HG03103 (cell line): ENCODE measurements around the gene FOXP3.

ENCODE experiments used
- ATAC-seq: cut with Tn5 transposase; IDR thresholded peaks from one replicate; pipeline ENCODE4 v1.9.1; 2021; ENCODE audit warnings: low read depth; ENCODE audit not compliant: unreplicated experiment

FOXP3 gene

GRCh38 chrX:49250578-49250977, 13.9 kb downstream of the FOXP3 start:
- no peak for ATAC-seq

- ATAC-seq: no peak
Observed at GRCh38 chrX:49250066-49250465, 14.4 kb downstream of the FOXP3 start.

GRCh38 chrX:49249616-49250015, 14.9 kb downstream of the FOXP3 start:
- ATAC-seq: no peak

- ATAC-seq: no peak
Observed at GRCh38 chrX:49249071-49249470, 15.4 kb downstream of the FOXP3 start.

- no peak for ATAC-seq
Observed at GRCh38 chrX:49247916-49248811, 16.3 kb downstream of the FOXP3 start.

GRCh38 chrX:49247346-49247745, 17.2 kb downstream of the FOXP3 start:
- ATAC-seq: no peak

GRCh38 chrX:49246541-49246940, 18.0 kb downstream of the FOXP3 start:
- ATAC-seq: no peak

GRCh38 chrX:49244207-49244606, 20.3 kb downstream of the FOXP3 start:
- ATAC-seq: no peak

- no peak for ATAC-seq
Observed at GRCh38 chrX:49243166-49243565, 21.3 kb downstream of the FOXP3 start.

GRCh38 chrX:49242545-49243066, 21.9 kb downstream of the FOXP3 start:
- no peak for ATAC-seq

GRCh38 chrX:49238735-49239134, 25.8 kb downstream of the FOXP3 start:
- no peak for ATAC-seq

- no peak for ATAC-seq
Observed at GRCh38 chrX:49237060-49237459, 27.4 kb downstream of the FOXP3 start.

GRCh38 chrX:49233887-49234555, 30.5 kb downstream of the FOXP3 start:
- no peak for ATAC-seq

GRCh38 chrX:49233176-49233575, 31.3 kb downstream of the FOXP3 start, which contains the start of gene CACNA1F:
TSS of gene CACNA1F (minus strand) at chrX:49233340. CDS start at chrX:49233309, 31 bp downstream.
- no peak for ATAC-seq

- ATAC-seq: no peak
Observed at GRCh38 chrX:49232525-49232924, 32.0 kb downstream of the FOXP3 start.

GRCh38 chrX:49231333-49232000, 33.0 kb downstream of the FOXP3 start:
- no peak for ATAC-seq

- ATAC-seq: no peak
Observed at GRCh38 chrX:49230500-49231232, 33.8 kb downstream of the FOXP3 start.

GRCh38 chrX:49228185-49228584, 36.3 kb downstream of the FOXP3 start:
- ATAC-seq: no peak

GRCh38 chrX:49227726-49228125, 36.8 kb downstream of the FOXP3 start:
- no peak for ATAC-seq

- ATAC-seq: no peak
Observed at GRCh38 chrX:49226946-49227345, 37.6 kb downstream of the FOXP3 start.
